ENCODE data around the gene FUNDC1. TPM values are rescaled to one million over a fixed set of nuclear protein-coding genes. Genes with fewer than 3 reads are reported as not detected.

The FUNDC1 gene
- total and polyA plus RNA-seq, 5 donors = 20.0 to 39.9 (median 23.0) TPM

DNA sequence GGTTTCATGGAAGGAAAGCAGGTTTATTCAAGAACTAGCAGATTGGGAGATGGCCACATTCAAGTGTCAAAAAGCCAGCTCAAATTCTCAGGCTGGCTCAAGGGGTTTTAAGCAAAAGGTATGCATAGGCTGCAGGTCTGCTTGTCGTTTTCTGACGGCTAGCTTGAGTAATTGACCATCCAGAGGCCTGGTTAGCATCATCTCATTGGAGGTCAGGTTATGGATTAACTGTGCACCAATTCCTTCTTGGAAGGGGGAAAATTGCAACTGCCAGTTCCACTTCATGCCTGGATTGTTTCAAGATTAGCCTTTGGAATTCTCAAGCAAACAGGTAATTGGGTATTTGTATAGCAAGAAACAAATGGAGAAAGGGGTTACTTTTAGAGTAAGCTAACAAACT lies 62.1 kb downstream of the FUNDC1 start:
- no peaks in the 10 kb centered on the region for H3K9me3 ChIP-seq (ENCODE audit: control insufficient read depth, low read length)
- 48% methylated on average over 2 of the region's 2 CpGs for WGBS
- no peaks in the 10 kb centered on the region for H3K4me1 ChIP-seq (ENCODE audit: control insufficient read depth, insufficient read depth, low read length)
- no peak overlapping the region for H3K4me3 ChIP-seq (ENCODE audit: low read length)
- no peak overlapping the region for H3K27ac ChIP-seq (ENCODE audit: low read length)
- no peak for ATAC-seq
- intact Hi-C loops (cut with DNase I) = no loop called here
- no peaks in the 10 kb centered on the region for H3K27me3 ChIP-seq (ENCODE audit: control insufficient read depth, insufficient read depth)
- no peak for DNase-seq

DNA sequence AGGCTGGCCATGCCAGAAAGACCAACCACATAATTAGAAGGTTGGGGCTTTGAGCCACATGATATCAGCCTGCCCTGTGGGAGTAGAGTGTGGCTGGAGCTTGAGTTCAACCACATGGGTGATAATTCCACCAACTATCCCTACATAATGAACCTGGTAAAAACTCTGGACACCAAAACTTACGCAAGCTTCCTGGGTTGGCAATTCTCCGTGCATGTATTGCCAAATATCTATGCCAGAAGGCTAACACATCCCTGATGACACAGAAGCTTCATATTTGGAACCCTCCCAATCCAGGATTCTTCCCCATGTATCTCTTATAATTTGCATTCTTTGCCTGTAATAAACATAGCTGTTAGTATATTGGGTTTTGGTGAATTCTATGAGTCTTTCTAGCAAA lies 68.2 kb downstream of the FUNDC1 start:
- no peaks in the 10 kb centered on the region for H3K27me3 ChIP-seq (ENCODE audit: control insufficient read depth, insufficient read depth)
- DNase-seq = no peak
- no peak overlapping the region for H3K27ac ChIP-seq (ENCODE audit: low read length)
- no peak overlapping the region for H3K4me3 ChIP-seq (ENCODE audit: low read length)
- intact Hi-C loops (cut with DNase I) = no loop called here
- ATAC-seq = no peak
- H3K9me3 ChIP-seq (ENCODE audit: control insufficient read depth, low read length) = no peaks in the 10 kb centered on the region
- 72% methylated on average over 2 of the region's 2 CpGs for WGBS
- no peaks in the 10 kb centered on the region for H3K4me1 ChIP-seq (ENCODE audit: control insufficient read depth, insufficient read depth, low read length)

Other genes starting within 250 kb of the FUNDC1 start
- 1 to 10 TPM; 5.9 to 9.5 (median 6.6) TPM for gene EFHC2, start 199.2 kb downstream of the FUNDC1 start, total RNA-seq
- gene EFHC2, start 199.2 kb downstream of the FUNDC1 start, polyA plus RNA-seq = 4.7 TPM